ENCODE results near the gene PJA2. TPM values are rescaled to one million over a fixed set of nuclear protein-coding genes. Genes with fewer than 3 reads are reported as not detected.

Gene PJA2
- total RNA-seq (100 to 1,000 TPM in 1 of 10 donors, 10 to 100 TPM in 9; 78.7 to 103 (median 89.2) TPM), polyA plus RNA-seq (10 to 100 TPM; 15.6 to 29.8 TPM)
- long read RNA-seq, donor 1, full-length matches to known transcripts: 133 of 147 reads
- long read RNA-seq, donor 1, partial matches to known transcripts: 11 of 147 reads
- long read RNA-seq, donor 1, other reads (novel, unspliced or antisense): 3 of 147 reads
- long read RNA-seq, donor 2, full-length matches to known transcripts: 192 of 229 reads
- long read RNA-seq, donor 2, partial matches to known transcripts: 14 of 229 reads
- long read RNA-seq, donor 2, other reads (novel, unspliced or antisense): 23 of 229 reads
- long read RNA-seq, donor 3, full-length matches to known transcripts: 180 of 226 reads
- long read RNA-seq, donor 3, partial matches to known transcripts: 28 of 226 reads
- long read RNA-seq, donor 3, other reads (novel, unspliced or antisense): 18 of 226 reads

- Histone ChIP-seq H3K4me1 (peaks cover 0 to 62% (median 40%) of the 10 kb centered on the region in 9 donors), H3K27me3 (no peaks in the 10 kb centered on the region), H3K9me3 (peaks cover 0 to 11% (median 0%) of the 10 kb centered on the region in 11 donors), H3K4me3 (peak within 1 kb of the TSS; percentile 66 to 90 (median 80)), H3K36me3 (no peaks in the 10 kb centered on the region), H3K27ac (peak within 1 kb of the TSS; percentile 89 to 99 (median 98))
- TF ChIP-seq, protein P1, sequence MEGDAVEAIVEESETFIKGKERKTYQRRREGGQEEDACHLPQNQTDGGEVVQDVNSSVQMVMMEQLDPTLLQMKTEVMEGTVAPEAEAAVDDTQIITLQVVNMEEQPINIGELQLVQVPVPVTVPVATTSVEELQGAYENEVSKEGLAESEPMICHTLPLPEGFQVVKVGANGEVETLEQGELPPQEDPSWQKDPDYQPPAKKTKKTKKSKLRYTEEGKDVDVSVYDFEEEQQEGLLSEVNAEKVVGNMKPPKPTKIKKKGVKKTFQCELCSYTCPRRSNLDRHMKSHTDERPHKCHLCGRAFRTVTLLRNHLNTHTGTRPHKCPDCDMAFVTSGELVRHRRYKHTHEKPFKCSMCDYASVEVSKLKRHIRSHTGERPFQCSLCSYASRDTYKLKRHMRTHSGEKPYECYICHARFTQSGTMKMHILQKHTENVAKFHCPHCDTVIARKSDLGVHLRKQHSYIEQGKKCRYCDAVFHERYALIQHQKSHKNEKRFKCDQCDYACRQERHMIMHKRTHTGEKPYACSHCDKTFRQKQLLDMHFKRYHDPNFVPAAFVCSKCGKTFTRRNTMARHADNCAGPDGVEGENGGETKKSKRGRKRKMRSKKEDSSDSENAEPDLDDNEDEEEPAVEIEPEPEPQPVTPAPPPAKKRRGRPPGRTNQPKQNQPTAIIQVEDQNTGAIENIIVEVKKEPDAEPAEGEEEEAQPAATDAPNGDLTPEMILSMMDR (IDR thresholded peaks at IDR 0.05): peak in 8 of 9 donors; percentile 27 to 59 (median 45)
- DNase-seq (peak; percentile 98 to 100), ATAC-seq (peak; percentile 94 to 99 (median 95))
- intact Hi-C loops (cut with DNase I): loop anchor here in 3 of 10 donors (1.0 to 10.0 kb wide), 5 partner anchors 38 to 685 kb away; no protein-coding TSS in a partner anchor
- WGBS, 2 donors: 0 to 1% methylated on average over 44 of the region's 44 CpGs
Observed at GRCh38 chr5:109409844-109410388, at the start of gene PJA2. Gene PJA2 (minus strand): TSS chr5:109409974. CDS start chr5:109383433, 26,541 bp downstream.

DNA sequence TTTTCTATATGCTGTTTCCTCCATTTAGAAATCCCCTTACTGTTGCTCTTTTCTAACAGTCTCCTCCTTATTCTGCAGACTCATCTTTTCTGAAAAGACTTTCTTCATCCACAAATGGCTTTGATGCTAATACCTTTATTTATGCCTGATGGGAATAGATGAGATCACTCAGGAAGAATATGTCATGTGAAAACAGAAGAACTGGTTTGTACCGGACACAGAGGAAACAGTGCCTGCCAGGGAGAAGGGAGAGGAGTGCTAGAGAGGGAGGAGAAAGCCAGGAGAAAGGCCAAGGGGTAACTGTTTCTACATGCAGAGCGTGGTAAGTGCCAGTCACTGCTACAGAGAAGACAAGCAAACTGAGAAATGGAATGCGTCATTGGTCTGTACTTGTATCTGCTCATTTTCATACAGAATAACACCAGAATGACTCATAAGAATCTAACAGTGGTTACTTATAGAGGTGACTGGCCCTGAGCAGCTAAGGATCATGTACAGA, 45.9 kb upstream of the PJA2 start:
- intact Hi-C loops (cut with DNase I): no loop called here
- TF ChIP-seq, protein P1 (IDR thresholded peaks at IDR 0.05): no peak
- Histone ChIP-seq H3K36me3 (no peaks in the 10 kb centered on the region), H3K9me3 (peaks cover 0 to 10% (median 0%) of the 10 kb centered on the region in 11 donors), H3K27ac (peak overlapping the region in 4 of 10 donors; percentile 2 to 39 (median 21)), H3K4me1 (peaks cover 6 to 22% (median 17%) of the 10 kb centered on the region in 9 donors), H3K4me3 (no peak overlapping the region), H3K27me3 (no peaks in the 10 kb centered on the region)
- ATAC-seq: peak; percentile 69 to 97 (median 88)
- WGBS, 2 donors: 19 to 26% methylated on average over 3 of the region's 3 CpGs
- peak in 1 of 2 donors; percentile 52 for DNase-seq

DNA sequence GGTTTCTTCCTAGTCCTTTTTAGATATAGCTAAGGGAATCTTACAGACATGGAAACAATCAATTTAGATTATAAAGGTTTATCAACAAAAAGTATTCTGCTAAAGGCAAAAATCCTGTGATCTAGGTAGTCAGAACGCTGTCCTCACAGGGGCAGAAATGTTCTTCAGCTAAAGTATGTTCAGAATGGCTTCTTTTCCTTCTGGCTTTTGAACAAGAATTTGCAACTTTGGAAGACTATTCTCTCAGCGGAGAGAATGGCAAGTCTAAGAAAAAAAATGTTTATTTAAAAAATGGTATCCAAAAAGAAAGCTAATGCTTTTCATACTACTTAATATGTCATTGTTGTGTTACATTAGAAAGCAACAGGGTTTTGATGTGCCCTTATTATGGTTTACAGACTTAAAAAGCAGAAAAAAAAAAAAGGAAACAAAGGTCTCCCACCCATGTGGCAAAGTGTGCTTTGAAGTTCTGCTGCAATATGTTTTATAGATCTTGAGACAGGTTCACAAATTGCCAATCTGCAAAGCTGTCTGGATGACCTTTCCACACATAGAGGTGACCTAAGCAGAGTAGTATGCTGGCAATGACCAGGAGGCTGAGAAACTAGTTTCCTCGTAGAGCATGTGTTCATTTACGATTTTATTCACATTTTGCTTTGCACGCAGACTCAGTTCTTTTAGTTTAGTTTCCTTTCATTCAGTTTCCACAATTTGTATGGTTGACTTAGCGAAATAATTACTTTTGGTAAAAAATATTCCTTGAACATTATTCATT, 45.1 kb upstream of the PJA2 start:
- H3K27ac ChIP-seq: peak overlapping the region in 4 of 10 donors; percentile 10 to 39 (median 27)
- H3K27me3 ChIP-seq: no peaks in the 10 kb centered on the region
- 57 to 59% methylated on average over 6 of the region's 6 CpGs for WGBS, 2 donors
- ATAC-seq (peak; percentile 62 to 88 (median 76)), DNase-seq (no peak)
- H3K36me3 ChIP-seq: no peaks in the 10 kb centered on the region
- TF ChIP-seq, protein P1 (IDR thresholded peaks at IDR 0.05): no peak
- intact Hi-C loops (cut with DNase I): no loop called here
- peaks cover 6 to 22% (median 17%) of the 10 kb centered on the region in 9 donors for H3K4me1 ChIP-seq
- peak overlapping the region in 1 of 10 donors; percentile 4 for H3K4me3 ChIP-seq
- peaks cover 0 to 10% (median 0%) of the 10 kb centered on the region in 11 donors for H3K9me3 ChIP-seq

DNA sequence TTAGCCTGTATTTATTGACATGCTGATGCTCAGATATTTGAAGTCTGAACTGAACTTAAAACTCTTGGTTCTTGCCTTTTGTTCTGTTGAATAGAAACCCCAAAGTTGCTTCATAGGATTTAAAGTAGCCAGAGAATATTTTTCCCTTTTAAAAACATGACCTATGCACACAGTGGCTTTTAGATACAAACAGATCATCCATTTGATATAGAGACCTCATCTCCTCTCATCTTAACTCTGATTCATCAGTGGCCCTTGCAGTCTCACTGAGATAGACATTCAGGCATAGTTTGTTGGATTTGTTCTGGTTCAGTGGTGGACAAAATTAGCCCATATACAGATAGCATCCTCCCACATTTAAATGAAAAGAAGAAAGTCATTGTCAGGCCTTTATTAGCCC, 43.5 kb upstream of the PJA2 start:
- Histone ChIP-seq H3K9me3 (peaks cover 0 to 10% (median 0%) of the 10 kb centered on the region in 11 donors), H3K4me1 (peaks cover 6 to 22% (median 17%) of the 10 kb centered on the region in 9 donors), H3K27me3 (no peaks in the 10 kb centered on the region), H3K4me3 (no peak overlapping the region), H3K36me3 (no peaks in the 10 kb centered on the region), H3K27ac (no peak overlapping the region)
- DNase-seq: no peak
- intact Hi-C loops (cut with DNase I): no loop called here
- no peak for ATAC-seq
- TF ChIP-seq, protein P1 (IDR thresholded peaks at IDR 0.05): no peak
